NCI-H2029 (cell line): ENCODE measurements around the gene CACTIN.
A peak's percentile ranks its signal among the peaks of the same experiment; 100 is the strongest.
"Not testable (repeated sequence)": the region's sequence is repeated elsewhere in the genome, so short reads cannot be mapped to it uniquely, and the experiment has no call there.

ENCODE experiments used
- DNase-seq: peaks from one replicate; lab custom pipeline; 2025; lab: John Stamatoyannopoulos, UW

The CACTIN gene

DNA sequence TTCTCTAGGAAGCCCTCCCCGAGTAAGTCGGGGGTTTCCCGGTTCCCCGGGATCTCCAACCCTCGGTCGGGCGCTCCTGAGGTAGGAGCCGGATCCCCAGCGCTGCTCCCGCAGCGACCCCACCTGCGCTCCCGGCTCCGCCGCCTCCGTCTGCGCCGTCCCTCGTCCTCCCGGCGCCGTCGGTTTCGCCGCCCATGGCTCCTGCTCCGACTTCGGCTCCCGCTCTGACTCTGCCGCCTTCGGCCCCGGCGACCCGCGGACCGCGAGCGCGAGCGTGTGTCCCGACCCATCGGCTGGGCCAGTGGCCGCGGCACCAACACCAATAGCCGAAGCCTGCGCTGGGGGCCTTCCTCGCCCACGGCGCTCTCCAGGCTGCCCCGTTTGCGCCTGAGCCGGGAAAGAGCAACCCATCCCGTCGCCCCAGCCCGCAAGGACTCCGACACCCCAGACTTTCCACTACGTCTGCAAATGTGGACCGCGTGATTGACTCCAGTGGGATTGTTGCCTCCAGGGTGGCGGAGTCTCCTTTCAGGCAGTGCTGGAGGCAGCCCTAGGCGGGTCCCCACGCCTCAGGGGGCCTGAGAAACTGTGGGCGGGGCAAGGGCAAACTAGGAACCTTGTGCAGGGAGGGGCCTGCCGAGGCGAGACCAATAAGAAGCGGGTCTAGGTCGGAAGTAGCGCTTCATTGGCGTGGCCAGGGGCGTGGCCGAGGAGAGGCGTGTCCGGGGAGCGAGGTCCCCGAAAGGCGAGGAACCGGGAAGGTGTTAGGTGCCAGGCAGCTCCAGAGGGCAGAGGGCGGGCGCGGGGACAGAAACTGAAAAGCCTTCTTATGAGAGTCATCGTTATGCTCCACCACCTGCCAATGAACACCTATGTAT lies at the start of gene CACTIN:
Gene CACTIN, minus strand, starts transcription at position 318 of the 878 bp plus-strand sequence. Its CDS starts 28 bp downstream, at position 290.
- peak; percentile 97 for DNase-seq

DNA sequence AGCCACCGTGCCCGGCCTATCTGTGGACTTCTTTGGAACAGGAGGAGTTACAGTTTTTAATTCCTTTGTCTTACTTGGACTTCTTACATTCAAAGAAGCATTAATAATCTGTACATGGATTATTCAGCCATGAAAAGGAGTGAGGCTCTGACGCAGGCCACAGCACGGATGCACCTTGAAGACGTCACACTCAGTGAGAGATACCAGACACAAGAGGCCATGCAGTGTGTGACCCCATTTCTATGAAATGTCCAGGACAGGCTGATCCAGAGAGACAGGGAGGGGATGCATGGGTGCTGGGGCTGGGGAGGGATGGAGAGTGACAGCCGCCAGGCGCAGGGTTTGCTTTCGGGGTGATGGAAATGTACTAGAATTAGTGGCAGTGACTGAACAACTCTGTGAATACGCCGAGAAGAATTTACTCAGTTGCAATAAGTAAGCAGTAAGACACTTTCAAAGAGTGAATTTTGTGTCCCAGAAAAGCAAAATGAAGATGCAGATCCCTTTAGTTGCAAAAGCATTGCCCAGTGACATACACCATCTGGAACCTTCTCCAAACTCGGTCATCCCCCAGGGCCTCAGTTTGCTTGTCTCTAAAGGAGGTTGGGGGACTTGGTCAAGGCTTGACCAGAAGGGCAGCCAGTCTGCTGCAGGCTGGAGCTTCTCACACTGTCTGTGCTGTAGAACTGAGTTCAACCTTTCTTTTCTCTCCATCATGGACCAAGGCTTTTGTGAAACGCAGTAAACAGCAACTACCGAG lies 48.4 kb upstream of the CACTIN start:
- no peak for DNase-seq

DNA sequence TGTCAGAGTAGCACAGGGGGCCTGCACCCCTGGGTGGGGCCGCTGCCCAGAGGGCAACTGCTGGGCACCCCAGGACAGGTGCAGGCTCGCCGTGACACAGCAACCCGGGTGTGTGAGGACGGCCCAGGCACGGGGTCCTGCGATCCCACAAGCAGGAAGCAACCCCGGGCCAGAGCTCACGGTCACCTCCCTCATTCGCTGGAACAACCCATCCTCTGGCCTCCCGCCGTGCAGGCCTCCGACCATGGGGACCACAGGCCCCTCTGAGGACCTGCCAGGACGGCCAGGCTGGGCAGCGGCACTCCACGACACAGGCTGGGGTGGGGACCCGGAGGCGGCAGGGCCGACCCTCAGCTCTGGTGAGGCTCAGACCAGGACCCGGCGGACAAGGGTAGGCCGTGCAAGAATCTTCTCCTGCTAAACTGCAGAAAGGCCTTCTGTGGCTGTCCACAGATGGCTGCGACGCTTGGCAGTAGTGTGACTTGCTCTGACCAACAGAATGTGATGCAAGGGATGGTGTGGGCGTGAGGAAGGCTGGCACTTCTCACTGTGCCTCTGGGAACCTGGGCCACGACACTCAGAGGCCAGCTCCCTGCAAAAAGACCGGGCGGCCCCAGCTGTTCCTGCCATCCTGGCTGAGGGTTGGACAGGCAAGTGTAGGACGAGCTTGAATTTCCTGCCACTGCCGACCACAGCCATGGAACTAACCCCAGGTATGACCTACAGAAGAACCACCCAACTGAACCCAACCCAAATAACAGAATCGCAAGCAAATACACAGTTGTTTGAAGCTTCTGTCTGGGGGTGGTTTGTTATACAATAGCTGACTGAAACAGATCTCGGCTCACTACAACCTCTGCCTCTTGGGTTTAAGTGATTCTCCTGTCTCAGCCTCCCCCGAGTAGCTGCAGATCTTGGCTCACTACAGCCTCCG lies 47.2 kb upstream of the CACTIN start:
- no peak for DNase-seq

- DNase-seq, result no peak
These were observed 46.4 kb upstream of the CACTIN start for GRCh38 chr19:3672993-3673392.

- DNase-seq, result no peak
These were observed 46.0 kb upstream of the CACTIN start for GRCh38 chr19:3672575-3672948.

- DNase-seq, result no peak
These were observed 45.3 kb upstream of the CACTIN start for GRCh38 chr19:3671680-3672574.

GRCh38 chr19:3670796-3671679 lies 44.4 kb upstream of the CACTIN start:
- DNase-seq, result no peak

DNA sequence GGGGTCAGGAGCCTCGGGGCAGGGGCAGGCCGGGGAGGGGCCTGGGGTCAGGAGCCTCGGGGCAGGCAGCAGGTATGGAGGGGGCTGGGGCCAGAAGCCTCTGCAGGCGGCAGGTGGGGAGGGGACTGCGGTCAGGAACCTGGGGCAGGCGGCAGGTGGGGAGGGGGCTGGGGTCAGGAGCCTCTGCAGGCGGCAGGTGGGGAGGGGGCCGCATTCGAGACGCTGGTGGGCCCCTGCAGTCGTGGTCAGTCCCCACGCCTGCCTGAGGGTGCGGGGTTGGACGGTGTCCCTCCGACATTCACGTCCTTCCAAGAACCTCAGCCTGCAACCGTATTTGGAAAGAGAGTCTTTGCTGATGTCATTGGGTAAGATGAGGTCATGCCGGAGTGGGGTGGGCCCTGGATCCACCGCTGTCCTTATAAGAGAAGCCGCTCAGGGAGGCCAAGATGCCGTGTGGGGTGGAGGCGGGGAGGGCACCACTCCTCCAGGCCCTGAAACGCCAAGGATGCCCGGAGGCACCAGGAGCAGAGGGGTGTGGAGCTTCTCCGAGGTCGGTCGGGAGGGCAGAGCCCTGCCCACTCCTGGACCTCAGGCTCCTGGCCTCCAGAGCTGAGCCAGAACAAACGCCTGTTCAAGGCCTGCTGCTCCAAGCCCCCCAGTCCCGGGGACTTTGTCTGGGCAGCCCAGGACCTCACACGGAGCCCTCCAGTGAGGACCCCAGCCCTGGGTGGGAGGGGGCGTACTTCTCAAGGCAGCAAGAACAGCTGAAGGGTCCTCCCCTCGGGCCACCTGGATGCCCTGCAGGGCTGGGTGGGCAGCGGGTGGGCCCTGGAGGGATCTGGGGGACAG lies 43.6 kb upstream of the CACTIN start:
- no peak for DNase-seq

DNA sequence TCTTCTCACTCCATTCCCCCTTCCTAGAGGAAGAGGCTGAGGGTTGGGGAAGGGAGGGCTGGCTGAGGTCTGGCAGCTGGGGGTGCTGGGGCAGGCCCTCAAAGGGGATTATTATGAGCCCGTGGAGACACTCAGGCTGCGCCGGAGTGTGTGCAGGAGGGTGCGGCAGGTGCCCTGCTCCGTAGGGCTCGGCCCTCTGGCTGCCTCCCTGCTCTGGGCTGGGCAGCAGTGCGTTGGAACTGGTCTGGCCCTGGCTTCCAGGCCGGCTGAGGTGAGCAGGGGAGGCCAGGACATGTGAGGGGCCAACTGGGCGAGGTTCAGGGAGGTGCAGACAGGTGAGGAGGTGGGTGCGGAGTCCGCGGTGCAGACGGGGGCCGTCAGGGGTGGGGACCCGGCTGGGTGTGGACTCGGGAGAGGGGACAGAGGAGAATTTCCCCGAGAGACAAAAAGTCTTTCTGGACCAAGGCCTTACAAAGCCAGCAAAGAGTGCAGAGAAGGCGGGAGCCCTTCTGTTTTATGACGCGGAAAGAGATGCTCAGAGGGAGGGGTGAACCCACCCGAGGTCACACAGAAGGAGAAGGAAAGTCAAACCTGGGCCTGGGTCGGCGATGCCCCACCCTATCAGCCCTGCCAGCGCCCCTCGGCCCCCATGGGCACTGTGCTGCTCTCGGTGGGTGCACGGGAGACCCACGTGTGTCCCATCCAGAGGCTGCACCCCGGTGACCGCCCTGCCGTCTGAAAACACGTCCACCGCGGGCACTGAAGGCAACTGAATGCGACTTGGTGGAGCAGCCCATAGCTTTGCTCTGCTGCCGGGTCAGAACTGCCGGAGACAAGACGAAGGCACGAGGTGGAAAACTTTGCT lies 42.7 kb upstream of the CACTIN start:
- DNase-seq, result no peak

DNA sequence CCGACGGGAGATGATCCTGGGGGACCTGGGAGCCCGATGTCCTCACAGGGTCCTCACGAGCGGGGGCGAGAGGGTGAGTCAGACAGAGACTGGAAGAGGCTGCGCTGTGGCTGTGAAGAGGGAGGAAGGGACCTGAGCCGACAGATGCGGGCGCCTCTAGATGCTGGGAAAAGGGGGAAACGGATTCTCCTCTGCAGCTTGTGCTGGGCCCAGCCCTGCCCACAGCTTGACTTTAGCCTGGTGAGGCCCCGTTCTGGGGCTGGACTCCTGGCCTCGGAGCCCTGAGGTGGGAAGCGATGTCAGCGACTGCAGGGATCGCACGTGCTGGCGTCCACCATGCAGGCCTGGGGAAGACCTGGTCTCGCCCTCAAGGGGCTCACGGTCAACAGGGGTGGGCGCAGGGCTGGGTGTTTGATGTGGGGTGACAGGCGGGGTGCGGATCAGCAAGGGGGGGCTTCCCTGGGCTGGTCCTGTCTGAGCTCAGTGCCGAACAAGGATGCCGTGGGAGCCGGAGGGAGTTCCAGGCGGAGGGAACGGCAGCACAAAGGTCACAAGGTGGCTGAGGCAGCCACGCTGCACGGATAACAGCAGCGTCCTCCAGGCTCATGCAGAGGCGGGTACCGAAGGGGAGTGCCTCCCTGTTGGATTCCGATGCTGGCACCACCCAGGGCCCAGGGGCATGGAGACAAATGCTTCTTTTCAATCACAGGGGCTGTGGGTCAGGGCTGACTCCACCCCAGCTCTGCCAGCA lies 41.9 kb upstream of the CACTIN start:
- no peak for DNase-seq

DNA sequence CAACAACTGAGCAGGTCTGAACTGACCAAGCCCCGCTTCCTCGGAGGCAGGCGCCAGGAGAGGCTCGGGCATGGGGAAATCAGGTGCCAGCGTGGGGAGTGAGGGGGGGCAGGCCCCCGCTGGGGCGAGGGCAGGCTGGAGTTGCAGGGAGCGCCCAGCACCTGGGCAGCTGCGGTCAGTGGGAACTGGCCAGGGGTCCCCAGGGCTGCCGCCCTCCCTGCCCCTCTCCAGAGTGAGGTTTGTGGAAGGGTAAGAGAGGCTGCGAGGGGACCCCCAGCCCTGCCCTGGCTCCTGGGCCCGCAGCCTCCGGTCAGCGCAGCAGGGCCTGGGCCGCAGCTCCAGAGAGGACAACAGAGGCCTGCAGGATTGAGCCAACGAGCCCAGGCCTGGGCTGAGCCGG lies 41.2 kb upstream of the CACTIN start:
- no peak for DNase-seq

DNA sequence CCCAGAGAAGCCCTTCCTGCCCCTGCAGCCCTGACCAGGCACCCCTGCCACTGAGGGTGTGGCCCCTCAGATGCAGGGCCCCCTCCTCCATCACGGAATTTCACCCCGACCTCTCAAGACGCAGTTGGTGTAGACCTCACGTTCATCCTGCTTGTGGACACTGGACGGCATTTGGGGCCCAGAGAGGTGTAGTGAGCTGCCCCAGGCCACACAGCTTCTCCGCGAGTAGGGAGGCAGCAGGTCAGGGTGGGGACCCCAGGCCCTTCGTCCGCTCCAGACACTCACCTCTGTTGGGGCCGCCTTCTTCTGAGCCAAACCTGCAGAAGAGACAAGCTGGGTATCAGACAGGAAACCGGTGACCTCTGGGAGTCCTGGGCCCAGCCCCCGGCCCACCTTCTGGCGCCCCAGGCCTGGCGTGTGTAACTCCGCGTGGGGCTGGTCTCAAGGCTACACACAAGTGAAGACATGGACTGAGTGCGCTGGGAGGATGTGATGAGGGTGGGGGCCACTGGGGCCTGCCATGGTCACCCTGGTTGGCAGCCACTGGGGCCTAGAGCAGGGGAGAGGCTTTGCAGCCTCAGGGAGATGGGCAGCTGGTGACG lies 40.5 kb upstream of the CACTIN start:
- DNase-seq, result no peak

GRCh38 chr19:3666545-3666856 lies 39.9 kb upstream of the CACTIN start:
- DNase-seq, result not testable (repeated sequence)

DNA sequence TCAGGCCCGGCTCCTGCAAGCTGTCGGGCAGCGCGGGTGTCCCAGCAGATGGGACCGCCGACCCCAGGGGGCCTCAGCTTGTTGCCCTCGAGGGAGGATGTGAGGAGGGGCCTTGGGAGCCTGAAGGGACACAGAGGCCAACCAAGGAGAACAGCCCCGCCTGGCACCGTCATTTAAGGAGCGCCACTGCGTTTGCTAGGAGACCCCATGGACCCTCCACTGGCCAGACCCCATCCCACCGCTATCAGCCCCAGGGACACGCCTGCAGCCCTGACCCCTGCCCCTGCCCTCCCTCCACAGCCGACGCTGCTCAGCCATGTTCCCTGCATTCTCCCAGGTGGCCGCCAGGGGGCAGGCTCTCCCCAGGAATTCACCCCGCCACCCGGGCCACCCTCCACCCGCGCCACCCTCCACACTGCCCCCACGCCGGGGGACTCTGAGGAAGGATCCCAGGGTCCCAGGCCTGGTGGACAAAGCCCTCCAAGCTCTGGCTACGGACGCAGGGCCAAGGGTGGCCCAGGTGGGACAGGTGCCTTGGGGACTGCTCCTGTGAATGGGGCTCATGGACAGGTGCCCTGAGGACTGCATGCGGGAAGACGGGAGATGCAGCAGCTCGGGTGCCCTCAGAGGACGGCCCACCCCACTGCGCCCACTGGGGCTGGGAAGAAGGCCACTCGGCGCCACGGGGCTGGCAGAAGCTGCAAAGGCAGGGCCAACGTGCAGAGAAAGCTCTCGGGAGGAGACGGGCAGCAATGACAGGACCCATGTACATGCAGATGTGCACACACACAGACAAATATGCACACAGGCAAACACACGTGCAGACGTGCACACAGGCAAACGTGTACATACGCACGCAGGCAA lies 39.3 kb upstream of the CACTIN start:
- peak; percentile 6 for DNase-seq

GRCh38 chr19:3664879-3665642 lies 38.5 kb upstream of the CACTIN start:
- no peak for DNase-seq
